GM23338 (cell line): Measurements from ENCODE around the gene DACH1. TPM values are rescaled to one million over a fixed set of nuclear protein-coding genes. Genes with fewer than 3 reads are reported as not detected.
A peak's percentile ranks its signal among the peaks of the same experiment; 100 is the strongest.

ENCODE experiments used
- ATAC-seq: fragments of 200-7000 bp; cut with Tn5 transposase; 3 replicates; pipeline ENCODE4 v1.9.1; 2020
- DNase-seq: peaks from one replicate; pipeline ENCODE4 v3.0.0-alpha.2; 2015; ENCODE audit warnings: low spot score
- H2AFZ ChIP-seq: fragments of 200-600 bp; sonication (generic); 2 replicates; pipeline ENCODE4 v1.8.0; 2016; ENCODE audit warnings: antibody characterized with exemption, mild to moderate bottlenecking, moderate library complexity
- H3F3A ChIP-seq: fragments of 200-600 bp; sonication (generic); replicated peaks from 2 replicates; pipeline ENCODE4 v1.8.0; 2017; ENCODE audit warnings: antibody characterized with exemption, mixed run types, low read depth
- H3K27ac ChIP-seq: fragments of 200-600 bp; sonication (generic); 2 replicates; pipeline ENCODE4 v1.6.1; 2016; ENCODE audit warnings: low read depth
- H3K27me3 ChIP-seq: fragments of 200-600 bp; sonication (generic); 2 replicates; pipeline ENCODE4 v1.8.0; 2016; ENCODE audit warnings: mild to moderate bottlenecking, mixed run types, moderate library complexity; ENCODE audit not compliant: insufficient read depth
- H3K36me3 ChIP-seq: fragments of 200-600 bp; sonication (generic); 2 replicates; pipeline ENCODE4 v1.8.0; 2016; ENCODE audit warnings: mild to moderate bottlenecking; ENCODE audit not compliant: insufficient read depth
- H3K4me1 ChIP-seq: fragments of 200-600 bp; sonication (generic); 2 replicates; pipeline ENCODE4 v1.8.0; 2016; ENCODE audit warnings: mild to moderate bottlenecking, moderate library complexity; ENCODE audit not compliant: insufficient read depth
- H3K4me2 ChIP-seq: fragments of 200-600 bp; sonication (generic); 2 replicates; pipeline ENCODE4 v1.7.1; 2017; ENCODE audit warnings: mixed run types
- H3K4me3 ChIP-seq: fragments of 200-600 bp; sonication (generic); 2 replicates; pipeline ENCODE4 v1.6.1; 2016; ENCODE audit warnings: mixed run types
- H3K79me2 ChIP-seq: fragments of 200-600 bp; sonication (generic); replicated peaks from 2 replicates; pipeline ENCODE4 v1.8.0; 2017; ENCODE audit warnings: mild to moderate bottlenecking; ENCODE audit not compliant: insufficient read depth
- H3K9me2 ChIP-seq: fragments of 200-600 bp; sonication (generic); 2 replicates; pipeline ENCODE4 v1.8.0; 2017; ENCODE audit not compliant: insufficient read depth
- H4K20me1 ChIP-seq: fragments of 200-600 bp; sonication (generic); replicated peaks from 2 replicates; pipeline ENCODE4 v1.8.0; 2017; ENCODE audit warnings: mild to moderate bottlenecking; ENCODE audit not compliant: insufficient read depth
- H3K27ac Mint-ChIP-seq: 2 replicates; pipeline ENCODE4 v1.8.0; 2020; ENCODE audit warnings: inconsistent platforms, mild to moderate bottlenecking, moderate library complexity, mixed read lengths
- H3K27me3 Mint-ChIP-seq: 3 replicates; pipeline ENCODE4 v1.8.0; 2022; ENCODE audit warnings: low read depth, mild to moderate bottlenecking, moderate library complexity, mixed read lengths, inconsistent platforms; ENCODE audit not compliant: insufficient read depth, poor library complexity
- H3K36me3 Mint-ChIP-seq: 3 replicates; pipeline ENCODE4 v1.8.0; 2021; ENCODE audit warnings: low read depth, mild to moderate bottlenecking, inconsistent platforms, moderate library complexity, mixed read lengths
- H3K4me1 Mint-ChIP-seq: 3 replicates; pipeline ENCODE4 v1.8.0; 2020; ENCODE audit warnings: mild to moderate bottlenecking, inconsistent platforms, mixed read lengths
- H3K4me3 Mint-ChIP-seq: 3 replicates; pipeline ENCODE4 v1.8.0; 2021; ENCODE audit warnings: moderate library complexity, mild to moderate bottlenecking, inconsistent platforms, mixed read lengths
- H3K9me3 Mint-ChIP-seq: 3 replicates; pipeline ENCODE4 v1.8.0; 2020; ENCODE audit warnings: moderate library complexity, mild to moderate bottlenecking, inconsistent platforms, mixed read lengths
- CREB1 ChIP-seq: fragments of 250-450 bp; sonication (Bioruptor Pico); IDR thresholded peaks from 2 replicates; pipeline ENCODE4 v1.5.0; 2020; ENCODE audit warnings: low read depth, mild to moderate bottlenecking, moderate library complexity
- CTCF ChIP-seq, 2 experiments: fragments of 200-600 bp in 1 of 2; sonication (generic) in 1 of 2; conservative IDR thresholded peaks; 2 replicates each; pipeline versions ENCODE4 v1.5.1 to v1.6.1; 2016 to 2017; ENCODE audit warnings: antibody characterized with exemption in 2 of 2, low read depth in 2 of 2, mild to moderate bottlenecking in 2 of 2, moderate library complexity in 1 of 2
- ETS1 ChIP-seq: IDR thresholded peaks from 2 replicates; pipeline ENCODE4 v1.6.1; 2016; ENCODE audit warnings: antibody characterized with exemption
- NANOG ChIP-seq: IDR thresholded peaks from 2 replicates; pipeline ENCODE4 v1.6.1; 2016; ENCODE audit warnings: antibody characterized with exemption, borderline replicate concordance
- POLR2AphosphoS5 ChIP-seq: IDR thresholded peaks from 2 replicates; pipeline ENCODE4 v1.6.1; 2016; ENCODE audit warnings: antibody characterized with exemption, low read depth
- REST ChIP-seq: IDR thresholded peaks from one replicate; pipeline ENCODE4 v1.6.1; 2018; ENCODE audit warnings: antibody characterized with exemption; ENCODE audit not compliant: unreplicated experiment
- STAT1 ChIP-seq: IDR thresholded peaks from one replicate; pipeline ENCODE4 v1.6.1; 2016; ENCODE audit warnings: antibody characterized with exemption; ENCODE audit not compliant: unreplicated experiment
- ZNF114 ChIP-seq: fragments of 250-450 bp; sonication (Bioruptor Pico); IDR thresholded peaks from 2 replicates; pipeline ENCODE4 v1.5.0; 2020; ENCODE audit warnings: mild to moderate bottlenecking, moderate library complexity
- ZNF331 ChIP-seq: fragments of 250-450 bp; sonication (Bioruptor Pico); IDR thresholded peaks from 2 replicates; pipeline ENCODE4 v1.5.0; 2020; ENCODE audit warnings: low read depth, mild to moderate bottlenecking, moderate library complexity
- ZNF462 ChIP-seq: fragments of 250-450 bp; sonication (Bioruptor Pico); IDR thresholded peaks from 2 replicates; pipeline ENCODE4 v1.5.0; 2020; ENCODE audit warnings: mild to moderate bottlenecking, moderate library complexity
- polyA plus RNA-seq: library from polyadenylated mRNA; unstranded; fragments of >200 nt; fragmentation: Nextera tagmentation; extraction: Ambion mirVana; gene quantifications from 2 replicates; pipeline ENCODE4 v1.2.1, GENCODE V29; 2016
- total RNA-seq: library from RNA; depleted of rRNA; stranded (reverse); fragments of >200 nt; shearing (Covaris generic); gene quantifications from 2 replicates; pipeline ENCODE4 v1.2.3, GENCODE V29; 2014

Gene DACH1
- total and polyA plus RNA-seq, 2 experiments from 2014 or later: 0.45 to 0.57 TPM

- no peaks in the 10 kb centered on the region for H3F3A ChIP-seq
- no peaks in the 10 kb centered on the region for H4K20me1 ChIP-seq
- H2AFZ ChIP-seq: no peak overlapping the region
- H3K79me2 ChIP-seq: no peaks in the 10 kb centered on the region
- H3K27me3 ChIP-seq: no peaks in the 10 kb centered on the region
- DNase-seq (no peak), ATAC-seq (no peak)
- no peak overlapping the region for H3K4me3 ChIP-seq
- Mint-ChIP-seq H3K27ac (no peak overlapping the region), H3K27me3 (no peaks in the 10 kb centered on the region), H3K4me1 (peaks cover 24% of the 10 kb centered on the region), H3K4me3 (no peak overlapping the region), H3K36me3 (no peaks in the 10 kb centered on the region), H3K9me3 (no peaks in the 10 kb centered on the region)
- no peak overlapping the region for H3K27ac ChIP-seq
- H3K4me2 ChIP-seq: no peak overlapping the region
- no peaks in the 10 kb centered on the region for H3K9me2 ChIP-seq
- H3K4me1 ChIP-seq: peaks cover 33% of the 10 kb centered on the region
- H3K36me3 ChIP-seq: no peaks in the 10 kb centered on the region
- TF ChIP-seq CREB1 (CRISPR knock-in tag) (no peak), ZNF462 (CRISPR knock-in tag) (no peak), NANOG (no peak)
Measured at GRCh38 chr13:71789037-71789436, 78.0 kb downstream of the DACH1 start.

GRCh38 chr13:71787414-71787813, 79.6 kb downstream of the DACH1 start:
- Mint-ChIP-seq H3K27ac (peak overlapping the region; percentile 1; the same call in 1 of the 2 replicates), H3K36me3 (no peaks in the 10 kb centered on the region), H3K9me3 (no peaks in the 10 kb centered on the region), H3K4me3 (no peak overlapping the region), H3K27me3 (no peaks in the 10 kb centered on the region), H3K4me1 (peaks cover 29% of the 10 kb centered on the region)
- ATAC-seq: no peak
- Histone ChIP-seq H4K20me1 (no peaks in the 10 kb centered on the region), H3K27me3 (no peaks in the 10 kb centered on the region), H3K36me3 (no peaks in the 10 kb centered on the region), H3K4me3 (no peak overlapping the region), H3K9me2 (no peaks in the 10 kb centered on the region), H3K27ac (no peak overlapping the region), H3K4me2 (no peak overlapping the region), H3K79me2 (no peaks in the 10 kb centered on the region), H3K4me1 (peaks cover 39% of the 10 kb centered on the region), H3F3A (no peaks in the 10 kb centered on the region), H2AFZ (no peak overlapping the region)
- DNase-seq: no peak
- TF ChIP-seq ZNF114 (CRISPR knock-in tag): no peak
- no peak for TF ChIP-seq CREB1 (CRISPR knock-in tag)
- no peak for TF ChIP-seq NANOG
- no peak for TF ChIP-seq ZNF331 (CRISPR knock-in tag)
- TF ChIP-seq POLR2AphosphoS5: no peak
- TF ChIP-seq STAT1: no peak
- TF ChIP-seq ETS1: no peak
- no peak for TF ChIP-seq REST
- TF ChIP-seq CTCF (conservative IDR thresholded peaks at IDR 0.05; ENCODE audit: low read depth in 2 of 2): no peak
